Measurements from ENCODE around the gene CPA5. TPM values are rescaled to one million over a fixed set of nuclear protein-coding genes. Genes with fewer than 3 reads are reported as not detected.

CPA5 gene
- total RNA-seq, 1 donor from 2014 or later, result not detected

GRCh38 chr7:130380861-130381455 is 36.3 kb downstream of the CPA5 start:
- no peak for ATAC-seq

- no peak for ATAC-seq
Observed at GRCh38 chr7:130381468-130382312, 37.1 kb downstream of the CPA5 start.

GRCh38 chr7:130383187-130383980 is 38.8 kb downstream of the CPA5 start:
- no peak for ATAC-seq

- ATAC-seq, result no peak
Observed at GRCh38 chr7:130384371-130384801, 39.8 kb downstream of the CPA5 start.

GRCh38 chr7:130384841-130385599 is 40.4 kb downstream of the CPA5 start:
- ATAC-seq, result no peak

- no peak for ATAC-seq
Observed at GRCh38 chr7:130385600-130386066, 41.0 kb downstream of the CPA5 start.

GRCh38 chr7:130386876-130387275 is 42.3 kb downstream of the CPA5 start:
- no peak for ATAC-seq

GRCh38 chr7:130387306-130387627 is 42.7 kb downstream of the CPA5 start:
- ATAC-seq, result no peak

GRCh38 chr7:130387628-130388403 is 43.2 kb downstream of the CPA5 start:
- ATAC-seq, result no peak

GRCh38 chr7:130388671-130389070 is 44.1 kb downstream of the CPA5 start:
- no peak for ATAC-seq

GRCh38 chr7:130390486-130390885 is 45.9 kb downstream of the CPA5 start:
- no peak for ATAC-seq

GRCh38 chr7:130393101-130393561 is 48.5 kb downstream of the CPA5 start:
- ATAC-seq, result no peak

- ATAC-seq, result no peak
Observed at GRCh38 chr7:130393841-130394411, 49.3 kb downstream of the CPA5 start.

GRCh38 chr7:130394421-130395195 is 50.0 kb downstream of the CPA5 start:
- ATAC-seq, result no peak

GRCh38 chr7:130395421-130395820 is 50.8 kb downstream of the CPA5 start:
- ATAC-seq, result no peak

GRCh38 chr7:130396109-130396508 is 51.5 kb downstream of the CPA5 start:
- ATAC-seq, result no peak

GRCh38 chr7:130397051-130397757 is 52.6 kb downstream of the CPA5 start:
- no peak for ATAC-seq

- ATAC-seq, result no peak
Observed at GRCh38 chr7:130397758-130398073, 53.1 kb downstream of the CPA5 start.

- ATAC-seq, result no peak
Observed at GRCh38 chr7:130398526-130399090, 54.0 kb downstream of the CPA5 start.

All from esophagus mucosa (tissue), 1 donor.